Psoas muscle (tissue), 8 donors: Measurements from ENCODE around the gene NTN5. TPM values are rescaled to one million over a fixed set of nuclear protein-coding genes. Genes with fewer than 3 reads are reported as not detected.

Experiments
- ATAC-seq, 4 donors: fragments of 200-7000 bp; cut with Tn5 transposase; one replicate each; pipeline ENCODE4 v1.9.1; 2020; ENCODE audit warnings: moderate library complexity in 3 of 4, mild to moderate bottlenecking in 2 of 4
- DNase-seq, 2 donors: peaks; one replicate each; pipeline ENCODE4 v3.0.0-alpha.2; 2020
- H3K27ac ChIP-seq: fragments of 200-600 bp; one replicate; pipeline ENCODE4 v1.8.0; 2022
- H3K27me3 ChIP-seq, 3 donors: fragments of 200-600 bp in 1 of 3; one replicate each; pipeline versions ENCODE4 v1.6.1 to v1.8.0; 2013 to 2022; ENCODE audit warnings: low read length in 2 of 3, mild to moderate bottlenecking in 2 of 3, moderate library complexity in 1 of 3; ENCODE audit not compliant: insufficient read depth in 3 of 3
- H3K36me3 ChIP-seq, 2 donors: fragments of 200-600 bp in 1 of 2; one replicate each; pipeline versions ENCODE4 v1.6.1 to v1.8.0; 2013 to 2022; ENCODE audit warnings: low read depth in 1 of 2, mild to moderate bottlenecking in 1 of 2, moderate library complexity in 1 of 2; ENCODE audit not compliant: insufficient read depth in 1 of 2
- H3K4me1 ChIP-seq: fragments of 200-600 bp; one replicate; pipeline ENCODE4 v1.8.0; 2022
- H3K4me3 ChIP-seq: fragments of 200-600 bp; one replicate; pipeline ENCODE4 v1.8.0; 2022; ENCODE audit warnings: mild to moderate bottlenecking
- H3K9me3 ChIP-seq: fragments of 200-600 bp; one replicate; pipeline ENCODE4 v1.8.0; 2022
- CTCF ChIP-seq: fragments of 200-600 bp; IDR thresholded peaks from one replicate; pipeline ENCODE4 v1.8.0; 2022; ENCODE audit warnings: antibody characterized with exemption
- WGBS, 3 donors: extraction: QIAGEN DNeasy Blood & Tissue Kit; methylation state at CpG; one replicate each; pipeline versions ENCODE4 v1.1.6 to v1.1.7; 2013; 5-methylcytosine and 5-hydroxymethylcytosine counted together
- intact Hi-C, 2 donors: fragments of 100-400 bp; cut with DNase I; formaldehyde crosslinking; loops; one replicate each; pipeline versions ENCODE4 v1.11.0 to v1.14.2; 2022
- polyA plus RNA-seq, 3 donors: library from polyadenylated mRNA; stranded (reverse); fragments of 200-250 nt; gene quantifications; one replicate each; pipeline ENCODE4 v1.2.3, GENCODE V29; 2013
- total RNA-seq, 4 donors: library from RNA; stranded (reverse); fragmentation: NEBNext Ultra II Directional in 2 of 4; extraction: Animal tissue kit (Norgen Biotek cat#: 25700) in 2 of 4; gene quantifications; one replicate each; pipeline versions ENCODE4 v1.2.1 to v1.2.4, GENCODE V29; 2021 to 2023
- donor health status: healthy with polysubstance abuse.
- donor health status: DM: no; HTN: no; CAD: no; lungs with moderate emphysema.
- donor health status: Bipolar disorder and iron deficiency.
- donor health status: healthy.
- donor health status: DM: yes; HTN: yes; CAD: no.
- donor health status: DM: no; HTN: no; CAD: no.
- donor health status: DM: no; HTN: no; CAD: no.
- donor health status: DM: yes; HTN: yes; CAD: no.

NTN5 gene
- total and polyA plus RNA-seq, 7 donors, result 0.04 to 0.21 TPM; not detected in 5

- peaks cover 16% of the 10 kb centered on the region for H3K4me1 ChIP-seq
- peak overlapping the region; percentile 75 for H3K4me3 ChIP-seq
- ATAC-seq (peak; percentile 83 to 86 (median 84)), DNase-seq (peak; percentile 99)
- no peaks in the 10 kb centered on the region for H3K9me3 ChIP-seq
- WGBS, 3 donors, result 0 to 1% (median 1%) methylated on average over 38 to 40 of the region's 40 CpGs
- H3K27ac ChIP-seq, result peak overlapping the region; percentile 70
- TF ChIP-seq CTCF, result no peak
- intact Hi-C loops, result no loop called here
- H3K27me3 ChIP-seq, result no peaks in the 10 kb centered on the region
- peaks cover 0 to 25% of the 10 kb centered on the region in 2 donors for H3K36me3 ChIP-seq
These were observed 48.7 kb downstream of the NTN5 start for GRCh38 chr19:48624067-48624594.

DNA sequence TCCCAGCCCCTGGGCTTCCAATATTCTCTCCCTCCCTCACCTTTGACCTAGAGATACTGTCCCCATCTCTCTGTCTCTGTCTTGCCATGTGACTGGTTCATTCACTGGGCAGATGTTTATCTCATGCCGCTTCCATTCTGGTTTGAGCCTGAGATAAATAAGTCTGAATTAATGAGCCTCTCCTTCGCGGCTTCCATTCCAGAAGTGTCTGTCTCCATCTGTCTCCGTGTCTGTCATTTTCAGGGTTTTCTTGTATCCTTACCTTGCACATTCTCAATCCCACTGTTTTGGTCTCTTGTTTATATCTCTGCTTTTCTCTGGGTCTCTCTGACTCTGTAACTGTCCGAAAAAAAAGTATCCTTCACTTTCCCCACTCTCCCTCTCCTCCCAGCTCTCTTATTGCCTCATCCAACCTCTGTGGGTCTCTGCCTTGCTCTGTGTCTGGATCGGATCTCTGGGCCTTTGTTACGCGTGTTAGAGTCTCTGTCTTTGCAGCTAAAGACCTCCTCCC, 49.2 kb downstream of the NTN5 start:
- Histone ChIP-seq H3K27me3 (no peaks in the 10 kb centered on the region), H3K27ac (peak overlapping the region; percentile 70), H3K4me3 (peak overlapping the region; percentile 75), H3K4me1 (peaks cover 16% of the 10 kb centered on the region), H3K9me3 (no peaks in the 10 kb centered on the region), H3K36me3 (peaks cover 0 to 25% of the 10 kb centered on the region in 2 donors)
- WGBS, 3 donors, result 20 to 26% (median 24%) methylated on average over 8 of the region's 8 CpGs
- DNase-seq (no peak), ATAC-seq (no peak)
- intact Hi-C loops, result no loop called here
- TF ChIP-seq CTCF, result no peak

- Histone ChIP-seq H3K4me1 (peaks cover 35% of the 10 kb centered on the region), H3K27me3 (no peaks in the 10 kb centered on the region), H3K27ac (peak overlapping the region; percentile 94), H3K9me3 (no peaks in the 10 kb centered on the region), H3K36me3 (peaks cover 8 to 47% of the 10 kb centered on the region in 2 donors), H3K4me3 (peak overlapping the region; percentile 99)
- TF ChIP-seq CTCF, result no peak
- intact Hi-C loops, result no loop called here
- 29 to 31% (median 30%) methylated on average over 6 of the region's 6 CpGs for WGBS, 3 donors
- peak in 1 of 4 donors; percentile 0 for ATAC-seq
- peak in 1 of 2 donors; percentile 61 for DNase-seq
These were observed 52.9 kb downstream of the NTN5 start for GRCh38 chr19:48619692-48620585.

- TF ChIP-seq CTCF, result no peak
These were observed 53.7 kb downstream of the NTN5 start, which contains the start of the genes RPL18 and SPHK2 for GRCh38 chr19:48618916-48619691. TSS of gene RPL18 (minus strand) at chr19:48619178. CDS start at chr19:48619143, 35 bp downstream. TSS of gene SPHK2 (plus strand) at chr19:48619506. CDS start at chr19:48620515, 1,009 bp downstream.

More at GRCh38 chr19:48618916-48619691, 53.7 kb downstream of the NTN5 start, which contains the start of the genes RPL18 and SPHK2:
- Histone ChIP-seq H3K36me3 (peaks cover 8 to 50% of the 10 kb centered on the region in 2 donors), H3K9me3 (no peaks in the 10 kb centered on the region), H3K27me3 (no peaks in the 10 kb centered on the region), H3K4me3 (peak within 1 kb of the TSS; percentile 99), H3K4me1 (peaks cover 35% of the 10 kb centered on the region), H3K27ac (peak within 1 kb of the TSS; percentile 94)
- peak; percentile 88 to 90 (median 90) for ATAC-seq
- intact Hi-C loops, result no loop called here
- 0% methylated on average over 62 to 69 of the region's 69 CpGs for WGBS, 3 donors
- peak; percentile 98 to 99 for DNase-seq
